Stimulated activated CD8-positive, alpha-beta memory T cell treated with anti-CD3 and anti-CD28 coated beads, Interleukin-4, amount 100 ng/mL, for 24 hours (primary cell): ENCODE measurements around the gene OGFOD3.
"Not testable (repeated sequence)": the region's sequence is repeated elsewhere in the genome, so short reads cannot be mapped to it uniquely, and the experiment has no call there.

ENCODE experiments used
- DNase-seq: peaks from one replicate; pipeline ENCODE4 v3.0.0-alpha.2; 2020; ENCODE audit warnings: low read depth

OGFOD3 gene

DNA sequence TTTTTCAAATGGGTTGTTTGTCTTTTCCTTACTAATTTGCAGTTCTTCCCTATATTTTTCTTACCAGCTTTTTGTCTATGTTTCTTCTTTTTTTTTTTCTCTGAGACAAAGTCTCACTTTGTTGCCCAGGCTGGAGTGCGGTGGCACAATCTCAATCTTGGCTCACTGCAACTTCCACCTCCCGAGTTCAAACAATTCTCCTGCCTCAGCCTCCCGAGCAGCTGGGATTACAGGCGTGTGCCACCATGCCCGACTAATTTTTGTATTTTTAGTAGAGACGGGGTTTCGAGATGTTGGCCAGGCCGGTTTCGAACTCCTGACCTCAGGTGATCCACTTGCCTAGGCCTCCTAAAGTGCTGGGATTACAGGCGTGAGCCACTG lies 45.3 kb downstream of the OGFOD3 start:
- not testable (repeated sequence) for DNase-seq

DNA sequence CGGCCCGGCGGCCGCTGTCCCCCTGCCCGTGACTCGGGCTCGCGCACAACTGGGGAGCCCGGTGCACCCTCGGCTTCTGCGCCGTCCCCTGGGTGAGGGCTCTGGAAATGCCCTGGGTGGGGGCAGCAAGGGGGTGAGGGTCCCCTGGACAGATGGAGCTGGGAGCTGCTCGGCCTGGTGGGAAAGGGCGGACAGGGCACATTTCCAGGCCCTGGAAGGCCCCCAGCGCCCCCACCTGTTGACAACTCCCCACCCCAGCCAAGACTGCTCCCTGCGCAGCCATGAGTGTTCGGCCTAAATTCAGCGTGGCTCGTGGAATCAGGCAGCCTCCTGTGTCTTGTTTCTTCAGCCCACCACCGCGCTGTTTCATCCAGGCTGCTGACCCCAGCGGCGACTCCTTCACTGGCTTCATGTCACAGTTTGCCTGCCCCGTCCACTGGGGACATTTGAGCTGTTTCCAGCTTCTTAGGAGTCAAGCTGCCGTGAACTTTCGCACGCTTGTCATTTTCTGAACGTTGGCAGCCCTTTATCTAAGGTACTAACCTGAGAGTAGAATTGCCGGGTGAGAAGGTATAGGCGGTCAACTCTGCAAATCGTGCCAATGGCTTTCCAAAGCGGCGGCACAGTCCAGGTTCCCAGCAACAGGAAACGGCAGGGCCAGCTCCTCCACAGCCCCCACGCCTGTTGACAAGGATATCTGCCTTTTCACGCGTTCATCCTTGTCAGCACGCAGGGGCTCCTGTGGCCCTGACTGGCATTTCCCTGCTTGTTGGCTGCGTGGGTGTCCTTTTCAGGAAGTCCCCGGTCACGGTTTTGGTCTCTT lies 45.9 kb downstream of the OGFOD3 start:
- DNase-seq, result no peak

DNA sequence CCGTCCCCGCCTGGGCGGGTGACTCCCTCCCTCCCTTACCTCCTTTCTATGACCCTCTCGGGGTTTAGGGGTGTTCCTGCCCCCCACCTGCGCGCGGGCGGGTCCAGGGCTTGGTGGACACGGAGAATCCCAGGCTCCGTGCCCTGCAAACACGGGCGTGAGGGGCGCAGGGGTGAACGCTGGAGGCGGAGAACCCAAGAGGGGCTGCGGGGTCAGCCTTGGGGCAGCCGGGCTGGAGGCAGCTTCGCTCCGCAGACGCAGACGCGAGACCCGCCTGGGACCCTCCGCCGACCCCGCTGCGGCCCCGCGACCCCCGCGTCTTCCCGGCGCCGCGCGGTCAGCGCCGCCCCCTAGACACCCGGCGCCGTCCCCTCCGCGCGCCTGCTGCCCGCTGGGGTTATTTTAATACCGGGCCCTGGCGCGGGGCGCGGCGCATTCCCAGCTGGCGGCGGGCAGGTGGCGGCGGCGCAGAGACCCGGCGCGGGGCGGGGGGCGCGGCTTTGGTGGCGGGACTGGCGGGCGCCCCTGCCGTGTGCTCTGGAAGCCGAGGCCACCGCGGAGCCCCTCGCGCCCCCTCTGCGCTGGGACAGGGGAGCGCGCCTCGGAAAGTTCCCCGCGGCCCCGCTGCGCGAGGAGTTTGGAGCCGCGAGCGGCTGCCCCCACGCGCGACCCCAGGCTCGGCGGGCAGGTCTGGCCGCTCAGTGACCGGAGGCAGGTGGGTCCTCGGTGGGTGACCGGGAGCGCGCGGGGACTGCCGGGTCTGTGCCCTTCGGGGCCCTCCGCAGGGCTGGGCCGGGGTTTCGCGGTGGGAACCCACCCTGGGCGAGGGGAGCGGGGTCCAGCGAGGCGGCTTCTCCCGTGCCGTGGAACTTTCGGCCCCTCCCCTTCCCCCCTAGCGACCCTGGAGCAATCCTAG lies 46.8 kb downstream of the OGFOD3 start, which contains the start of gene UTS2R:
UTS2R (plus strand) TSS at position 433 of the 916 bp plus-strand sequence. CDS start 2,560 bp downstream, outside the sequence.
- no peak for DNase-seq

DNA sequence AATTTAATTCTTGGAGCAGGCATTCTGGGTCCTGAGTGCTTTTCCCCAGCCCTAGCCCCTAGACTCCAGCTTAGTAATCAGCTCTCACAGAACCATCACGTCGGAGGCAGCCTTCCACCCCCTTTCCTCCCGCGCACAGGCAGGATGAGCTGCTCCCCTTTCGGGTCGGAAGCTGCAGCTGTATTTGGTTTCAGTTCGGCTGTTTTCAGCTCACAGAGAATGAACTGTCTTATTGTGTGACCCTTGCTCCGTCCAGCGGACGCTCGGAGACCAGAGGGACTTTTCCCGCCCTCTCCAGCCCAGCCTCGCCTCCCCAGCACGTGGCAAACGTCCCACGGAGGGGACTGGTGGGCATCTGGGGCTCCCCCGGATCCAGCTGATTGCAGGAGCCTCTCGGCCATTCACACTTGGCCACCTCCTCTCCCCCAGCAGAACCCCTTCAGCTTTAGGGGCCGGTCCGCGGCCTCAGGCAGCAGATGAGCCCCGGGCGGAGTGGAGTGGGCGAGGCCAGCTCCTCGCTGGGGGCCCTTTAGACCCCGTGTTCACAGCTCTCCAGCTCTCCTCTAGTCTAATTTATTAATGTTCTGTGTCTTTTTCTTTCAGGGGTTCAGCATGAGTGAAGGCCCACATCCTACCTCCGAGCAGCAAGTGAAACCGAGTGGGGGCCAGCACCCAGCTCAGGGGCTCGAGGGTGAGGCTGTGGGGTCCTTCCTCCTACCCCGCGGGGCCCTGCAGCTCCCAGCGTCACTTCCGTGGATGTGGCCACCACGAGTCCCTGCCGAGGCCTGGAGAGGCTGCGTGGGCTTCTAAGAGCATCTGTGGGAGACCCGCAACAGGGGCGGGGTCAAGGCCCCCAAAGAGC lies 47.7 kb downstream of the OGFOD3 start:
- DNase-seq, result no peak

DNA sequence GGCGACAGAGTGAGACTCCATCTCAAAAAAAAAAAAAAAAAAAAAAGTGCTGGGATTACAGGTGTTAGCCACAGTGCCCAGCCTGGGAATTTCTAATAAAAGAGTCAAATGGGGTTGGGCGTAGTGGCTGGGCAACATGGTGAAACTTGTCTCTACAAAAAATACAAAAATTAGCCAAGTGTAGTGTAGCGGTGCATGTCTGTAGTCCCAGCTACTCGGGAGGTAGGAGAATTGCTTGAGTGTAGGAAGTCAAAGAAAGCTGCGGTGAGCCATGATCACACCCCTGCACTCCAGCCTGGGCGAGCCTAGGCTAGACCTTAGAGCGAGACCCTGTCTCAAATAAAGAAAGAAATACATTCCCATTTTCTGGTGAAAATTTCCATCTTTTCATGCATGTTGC lies 49.2 kb downstream of the OGFOD3 start:
- DNase-seq, result no peak

GRCh38 chr17:82367724-82368524 lies 50.5 kb downstream of the OGFOD3 start:
- DNase-seq, result no peak

DNA sequence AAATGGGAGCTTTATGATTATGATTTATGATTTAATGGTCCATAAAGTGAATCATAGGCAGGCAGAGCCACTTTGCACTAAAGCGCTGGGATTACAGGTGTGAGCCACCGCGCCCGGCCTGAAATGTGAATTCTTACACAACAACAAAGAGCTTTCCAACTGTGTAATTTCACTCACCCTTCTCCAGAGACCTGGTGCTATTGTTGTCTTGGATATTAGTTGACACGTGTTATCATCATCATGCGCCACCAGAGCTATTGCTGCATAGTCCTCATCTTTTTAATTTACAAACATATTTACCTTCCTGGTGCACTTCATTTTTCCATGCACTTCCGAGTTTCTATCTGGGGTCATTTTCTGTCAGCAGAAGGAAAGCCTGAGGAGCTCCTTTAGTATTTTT lies 51.6 kb downstream of the OGFOD3 start:
- DNase-seq, result no peak

GRCh38 chr17:82365606-82366295 lies 52.6 kb downstream of the OGFOD3 start:
- no peak for DNase-seq

GRCh38 chr17:82361885-82362633 lies 56.3 kb downstream of the OGFOD3 start:
- DNase-seq, result no peak

DNA sequence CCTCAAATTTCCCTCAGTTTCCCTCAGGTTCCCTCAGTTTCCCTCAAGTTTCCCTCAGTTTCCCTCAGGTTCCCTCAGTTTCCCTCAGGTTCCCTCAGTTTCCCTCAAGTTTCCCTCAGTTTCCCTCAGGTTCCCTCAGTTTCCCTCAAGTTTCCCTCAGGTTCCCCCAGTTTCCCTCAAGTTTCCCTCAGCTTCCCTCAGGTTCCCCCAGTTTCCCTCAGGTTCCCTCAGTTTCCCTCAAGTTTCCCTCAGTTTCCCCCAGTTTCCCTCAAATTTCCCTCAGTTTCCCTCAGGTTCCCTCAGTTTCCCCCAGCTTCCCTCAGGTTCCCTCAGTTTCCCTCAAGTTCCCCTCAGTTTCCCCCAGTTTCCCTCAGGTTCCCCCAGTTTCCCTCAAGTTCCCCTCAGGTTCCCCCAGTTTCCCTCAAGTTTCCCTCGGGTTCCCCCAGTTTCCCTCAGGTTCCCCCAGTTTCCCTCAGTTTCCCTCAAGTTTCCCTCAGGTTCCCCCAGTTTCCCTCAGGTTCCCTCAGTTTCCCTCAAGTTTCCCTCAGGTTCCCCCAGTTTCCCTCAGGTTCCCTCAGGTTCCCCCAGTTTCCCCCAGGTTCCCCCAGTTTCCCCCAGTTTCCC lies 58.8 kb downstream of the OGFOD3 start:
- DNase-seq, result not testable (repeated sequence)

GRCh38 chr17:82358465-82359350 lies 59.7 kb downstream of the OGFOD3 start, which contains the start of gene TEX19:
Gene TEX19 (plus strand): TSS chr17:82359247. CDS start chr17:82362151, 2,904 bp downstream.
- no peak for DNase-seq

- DNase-seq, result no peak
Observed at GRCh38 chr17:82357394-82357793, 61.0 kb downstream of the OGFOD3 start.

DNA sequence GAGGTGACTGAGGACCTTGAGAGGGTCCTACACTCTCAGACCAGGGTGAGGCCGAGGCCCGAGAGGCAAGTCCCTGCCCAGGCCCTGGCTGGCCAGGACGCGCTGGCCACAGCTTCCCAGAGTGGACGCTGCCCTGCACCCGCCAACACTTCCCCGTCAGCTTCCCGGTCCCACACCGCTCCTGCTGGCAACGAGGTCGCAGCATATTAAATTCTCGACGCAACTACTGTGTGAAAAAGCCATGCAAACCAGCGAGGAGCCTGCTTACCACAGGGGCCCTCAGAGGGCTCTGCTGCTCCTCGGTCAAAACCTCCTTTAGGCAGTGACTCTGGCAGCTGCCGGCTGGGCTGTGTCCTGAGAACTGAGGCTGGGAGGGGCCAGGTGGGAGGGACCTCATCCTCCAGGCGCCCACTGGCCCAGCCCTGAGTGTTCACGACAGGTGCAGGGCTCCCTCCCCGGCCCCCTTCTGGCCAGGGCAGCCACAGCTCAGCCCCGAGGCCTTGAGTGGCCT lies 61.5 kb downstream of the OGFOD3 start:
- DNase-seq, result no peak

DNA sequence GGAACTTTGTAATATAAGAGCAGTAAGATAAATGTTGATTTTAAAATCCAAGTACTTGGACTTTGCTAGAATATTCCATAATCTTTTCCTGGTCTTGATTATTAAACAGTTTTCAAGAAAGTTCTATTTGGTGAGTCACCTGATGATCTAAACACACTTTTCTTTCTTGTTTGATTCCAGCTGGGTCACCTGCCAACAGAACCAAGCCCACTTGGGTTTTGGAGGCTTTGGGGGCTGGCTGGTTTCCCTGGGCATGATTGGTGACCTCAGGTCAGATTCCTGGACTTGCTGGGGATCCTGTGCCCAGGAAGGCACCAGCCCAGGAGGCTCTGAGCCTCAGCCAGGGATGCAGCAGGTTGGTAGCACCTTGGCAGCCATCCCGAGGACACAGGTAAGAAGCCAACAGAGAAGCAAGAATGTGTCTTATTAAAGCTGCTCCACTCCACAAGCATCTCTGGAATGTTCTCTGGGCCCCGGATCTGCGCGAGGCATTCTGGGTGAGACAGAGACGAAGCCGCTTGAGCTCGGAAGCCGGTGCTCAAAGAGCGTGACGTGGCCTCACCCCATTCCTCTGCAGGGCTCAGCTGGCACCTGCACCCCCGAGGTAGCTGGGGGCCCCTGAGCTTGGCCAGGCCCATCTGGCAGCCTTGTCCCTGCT lies 62.5 kb downstream of the OGFOD3 start:
- no peak for DNase-seq

- DNase-seq, result no peak
Observed at GRCh38 chr17:82354804-82355308, 63.5 kb downstream of the OGFOD3 start.

DNA sequence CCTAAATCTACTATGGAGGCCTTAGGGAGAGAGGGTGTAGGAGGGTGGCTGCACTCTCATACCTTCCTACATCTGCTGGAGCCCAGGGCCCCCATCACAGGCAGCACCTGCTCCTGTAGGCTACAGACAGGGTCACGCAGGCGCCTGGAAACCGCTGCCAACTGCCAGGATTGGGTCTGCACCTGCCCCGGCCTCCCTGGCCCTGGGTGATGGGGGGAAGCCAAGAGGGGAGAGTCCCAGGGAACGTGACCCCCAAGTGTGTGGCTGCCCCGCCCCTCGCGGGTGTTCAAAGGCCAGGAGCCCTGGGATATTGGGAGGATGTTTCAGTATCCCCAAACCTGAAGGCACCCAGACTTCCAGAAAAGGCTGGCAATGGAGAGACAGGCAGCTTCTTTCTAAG lies 64.9 kb downstream of the OGFOD3 start:
- DNase-seq, result no peak
